HEK293 (cell line): Measurements from ENCODE around the gene C6orf120.

Experiments used
- CTCF ChIA-PET: fragments of 350-600 bp; formaldehyde crosslinking; extraction: SDS; loops from one replicate; lab custom pipeline; 2021; ENCODE audit warnings: antibody characterized with exemption; lab: Yijun Ruan, JAX
- POLR2A ChIA-PET: fragments of 300-600 bp; formaldehyde crosslinking; extraction: SDS; loops from one replicate; lab custom pipeline; 2020; ENCODE audit warnings: antibody characterized with exemption, inconsistent platforms; lab: Yijun Ruan, JAX
- H3K27ac ChIP-seq: fragments of 200-500 bp; sonication (Bioruptor generic); 2 replicates; pipeline ENCODE4 v1.5.1; 2014; ENCODE audit warnings: low read depth, low read length, control low read depth, inconsistent platforms; ENCODE audit errors: extremely low read depth
- H3K36me3 ChIP-seq, 2 experiments: fragments of 200-500 bp in 1 of 2; sonication (Bioruptor generic) in 1 of 2; 1 replicate in 1 of 2; 2 replicates in 1 of 2; pipeline ENCODE4 v1.5.1; 2014 to 2017; ENCODE audit warnings: inconsistent platforms in 2 of 2, low read length in 2 of 2; ENCODE audit not compliant: control insufficient read depth in 2 of 2, insufficient read depth in 1 of 2
- H3K4me1 ChIP-seq: fragments of 200-500 bp; sonication (Bioruptor generic); 2 replicates; pipeline ENCODE4 v1.5.1; 2014; ENCODE audit warnings: mild to moderate bottlenecking, low read length, inconsistent platforms; ENCODE audit not compliant: control insufficient read depth, insufficient read depth
- H3K4me3 ChIP-seq: 2 replicates; pipeline ENCODE4 v1.5.1; 2011; ENCODE audit warnings: low read depth, mild to moderate bottlenecking, control low read depth, low read length, moderate library complexity
- H3K9me3 ChIP-seq: fragments of 200-500 bp; sonication (Bioruptor generic); 2 replicates; pipeline ENCODE4 v1.5.1; 2014; ENCODE audit warnings: low read depth, low read length, inconsistent platforms; ENCODE audit not compliant: control insufficient read depth, insufficient read depth
- ELK4 ChIP-seq: IDR thresholded peaks from 2 replicates; pipeline ENCODE4 v1.6.1; 2011; ENCODE audit warnings: mild to moderate bottlenecking, low read depth, low read length, borderline replicate concordance
- GLI2 ChIP-seq: fragments of 450-650 bp; formaldehyde crosslinking; IDR thresholded peaks from 2 replicates; pipeline ENCODE4; 2017; ENCODE audit warnings: missing biosample characterization, missing genetic modification characterization, low read depth, borderline replicate concordance
- KLF1 ChIP-seq: fragments of 450-650 bp; formaldehyde crosslinking; IDR thresholded peaks from 2 replicates; pipeline ENCODE4 v1.5.1; 2016; ENCODE audit warnings: missing biosample characterization, missing genetic modification characterization
- KLF17 ChIP-seq: fragments of 450-650 bp; formaldehyde crosslinking; IDR thresholded peaks from 2 replicates; pipeline ENCODE4 v1.5.1; 2016; ENCODE audit warnings: missing biosample characterization, missing genetic modification characterization
- OVOL3 ChIP-seq: fragments of 450-650 bp; formaldehyde crosslinking; IDR thresholded peaks from 2 replicates; pipeline ENCODE4 v1.5.1; 2016; ENCODE audit warnings: missing biosample characterization, missing genetic modification characterization
- PRDM1 ChIP-seq: fragments of 450-650 bp; formaldehyde crosslinking; IDR thresholded peaks from 2 replicates; pipeline ENCODE4; 2016; ENCODE audit warnings: missing biosample characterization, missing genetic modification characterization
- RBAK ChIP-seq: fragments of 450-650 bp; formaldehyde crosslinking; IDR thresholded peaks from 2 replicates; pipeline ENCODE4 v1.5.1; 2016; ENCODE audit warnings: missing biosample characterization, missing genetic modification characterization
- SCRT2 ChIP-seq: fragments of 450-650 bp; formaldehyde crosslinking; IDR thresholded peaks from 2 replicates; pipeline ENCODE4 v1.5.1; 2016; ENCODE audit warnings: missing biosample characterization, missing genetic modification characterization
- SP3 ChIP-seq: fragments of 450-650 bp; formaldehyde crosslinking; IDR thresholded peaks from 2 replicates; pipeline ENCODE4 v1.5.1; 2016; ENCODE audit warnings: missing biosample characterization, missing genetic modification characterization
- YY2 ChIP-seq: fragments of 450-650 bp; formaldehyde crosslinking; IDR thresholded peaks from 2 replicates; pipeline ENCODE4 v1.5.1; 2016; ENCODE audit warnings: missing biosample characterization, missing genetic modification characterization
- ZBTB1 ChIP-seq: fragments of 450-650 bp; formaldehyde crosslinking; IDR thresholded peaks from 2 replicates; pipeline ENCODE4 v1.5.1; 2016; ENCODE audit warnings: missing biosample characterization, missing genetic modification characterization
- ZBTB11 ChIP-seq: fragments of 450-650 bp; formaldehyde crosslinking; conservative IDR thresholded peaks from 2 replicates; pipeline ENCODE4 v1.5.1; 2016; ENCODE audit warnings: low read depth, missing biosample characterization, missing genetic modification characterization
- ZBTB44 ChIP-seq: fragments of 450-650 bp; IDR thresholded peaks from 2 replicates; pipeline ENCODE4 v1.5.1; 2018; ENCODE audit warnings: missing biosample characterization, mild to moderate bottlenecking, missing genetic modification characterization
- ZFP69B ChIP-seq: fragments of 450-650 bp; formaldehyde crosslinking; IDR thresholded peaks from 2 replicates; pipeline ENCODE4 v1.5.1; 2016; ENCODE audit warnings: missing biosample characterization, missing genetic modification characterization
- ZNF280C ChIP-seq: fragments of 450-650 bp; formaldehyde crosslinking; IDR thresholded peaks from 2 replicates; pipeline ENCODE4 v1.5.1; 2016; ENCODE audit warnings: missing biosample characterization, missing genetic modification characterization
- ZNF311 ChIP-seq: fragments of 450-650 bp; formaldehyde crosslinking; IDR thresholded peaks from 2 replicates; pipeline ENCODE4 v1.5.1; 2017; ENCODE audit warnings: missing biosample characterization, missing genetic modification characterization, borderline replicate concordance
- ZNF571 ChIP-seq: fragments of 450-650 bp; formaldehyde crosslinking; IDR thresholded peaks from 2 replicates; pipeline ENCODE4 v1.5.0; 2017; ENCODE audit warnings: missing biosample characterization, missing genetic modification characterization
- ZNF596 ChIP-seq: fragments of 450-650 bp; IDR thresholded peaks from 2 replicates; pipeline ENCODE4 v1.5.0; 2018; ENCODE audit warnings: missing biosample characterization, mild to moderate bottlenecking, missing genetic modification characterization, moderate library complexity
- ZNF660 ChIP-seq: fragments of 450-650 bp; IDR thresholded peaks from 2 replicates; pipeline ENCODE4 v1.5.1; 2018; ENCODE audit warnings: missing biosample characterization, mild to moderate bottlenecking, missing genetic modification characterization
- ZNF704 ChIP-seq: fragments of 450-650 bp; formaldehyde crosslinking; IDR thresholded peaks from 2 replicates; pipeline ENCODE4 v1.5.1; 2016; ENCODE audit warnings: missing biosample characterization, missing genetic modification characterization
- ZNF707 ChIP-seq: fragments of 450-650 bp; formaldehyde crosslinking; IDR thresholded peaks from 2 replicates; pipeline ENCODE4 v1.5.1; 2016; ENCODE audit warnings: missing biosample characterization, missing genetic modification characterization
- ZNF791 ChIP-seq: fragments of 450-650 bp; formaldehyde crosslinking; IDR thresholded peaks from 2 replicates; pipeline ENCODE4 v1.5.1; 2016; ENCODE audit warnings: missing biosample characterization, missing genetic modification characterization
- ZNF830 ChIP-seq: fragments of 450-650 bp; IDR thresholded peaks from 2 replicates; pipeline ENCODE4 v1.5.0; 2018; ENCODE audit warnings: missing biosample characterization, missing genetic modification characterization, low read depth, mild to moderate bottlenecking, moderate library complexity

The C6orf120 gene

GRCh38 chr6:169707772-169708171 is 5.8 kb downstream of the C6orf120 start (continued):
- TF ChIP-seq ZFP69B: no peak
- no peak for TF ChIP-seq ZNF830 (tag by site-specific recombination)
- TF ChIP-seq ZBTB1 (tag by site-specific recombination): no peak
- TF ChIP-seq ZBTB44 (tag by site-specific recombination): 0 out of 2 replicates have a peak, but pooled peaks have one; percentile 15
- no peak for TF ChIP-seq KLF1 (tag by site-specific recombination)
- TF ChIP-seq ZNF707 (tag by site-specific recombination): no peak
- no peak for TF ChIP-seq SCRT2 (tag by site-specific recombination)
- 0 out of 2 replicates have a peak, but pooled peaks have one; percentile 22 for TF ChIP-seq ZBTB11 (tag by site-specific recombination)
- no peak for TF ChIP-seq ZNF571 (tag by site-specific recombination)

GRCh38 chr6:169709293-169709692 is 7.4 kb downstream of the C6orf120 start:
- TF ChIP-seq ZNF660 (tag by site-specific recombination) (no peak), ZNF791 (tag by site-specific recombination) (no peak), YY2 (tag by site-specific recombination) (no peak), KLF17 (tag by site-specific recombination) (no peak), RBAK (tag by site-specific recombination) (no peak), SP3 (tag by site-specific recombination) (no peak), SCRT2 (tag by site-specific recombination) (peak; percentile 40; the same call in 1 of the 2 replicates), PRDM1 (tag by site-specific recombination) (peak; percentile 68; the same call in 1 of the 2 replicates), ZNF311 (tag by site-specific recombination) (no peak), OVOL3 (tag by site-specific recombination) (no peak), ZNF596 (tag by site-specific recombination) (no peak), GLI2 (tag by site-specific recombination) (no peak), ZNF280C (no peak), ZNF704 (tag by site-specific recombination) (no peak), ELK4 (no peak)
- TF ChIP-seq, all 188 proteins: peak for 2
- POLR2A ChIA-PET: no interaction called here
- no peaks in the 10 kb centered on the region for H3K9me3 ChIP-seq
- H3K27ac ChIP-seq: no peak overlapping the region
- no peak overlapping the region for H3K4me3 ChIP-seq
- H3K36me3 ChIP-seq: peaks cover 42 to 86% of the 10 kb centered on the region in 2 experiments
- H3K4me1 ChIP-seq: 0 out of 2 replicates have a peak, but pooled peaks cover under 1% of the 10 kb centered on the region
- CTCF ChIA-PET: interaction anchor here (1.4 to 2.4 kb wide), 2 partner anchors 10 to 13 kb away, joined by 3 to 21 read pairs; no protein-coding TSS in a partner anchor
